ENCODE data around the gene RAMAC. TPM values are rescaled to one million over a fixed set of nuclear protein-coding genes. Genes with fewer than 3 reads are reported as not detected.

RAMAC gene
- total and polyA plus RNA-seq, 4 donors = 15.6 to 28.6 (median 20.8) TPM

- ATAC-seq (ENCODE audit: insufficient read depth, low FRiP score) (no peak), DNase-seq (no peak)
- TF ChIP-seq, protein P1, sequence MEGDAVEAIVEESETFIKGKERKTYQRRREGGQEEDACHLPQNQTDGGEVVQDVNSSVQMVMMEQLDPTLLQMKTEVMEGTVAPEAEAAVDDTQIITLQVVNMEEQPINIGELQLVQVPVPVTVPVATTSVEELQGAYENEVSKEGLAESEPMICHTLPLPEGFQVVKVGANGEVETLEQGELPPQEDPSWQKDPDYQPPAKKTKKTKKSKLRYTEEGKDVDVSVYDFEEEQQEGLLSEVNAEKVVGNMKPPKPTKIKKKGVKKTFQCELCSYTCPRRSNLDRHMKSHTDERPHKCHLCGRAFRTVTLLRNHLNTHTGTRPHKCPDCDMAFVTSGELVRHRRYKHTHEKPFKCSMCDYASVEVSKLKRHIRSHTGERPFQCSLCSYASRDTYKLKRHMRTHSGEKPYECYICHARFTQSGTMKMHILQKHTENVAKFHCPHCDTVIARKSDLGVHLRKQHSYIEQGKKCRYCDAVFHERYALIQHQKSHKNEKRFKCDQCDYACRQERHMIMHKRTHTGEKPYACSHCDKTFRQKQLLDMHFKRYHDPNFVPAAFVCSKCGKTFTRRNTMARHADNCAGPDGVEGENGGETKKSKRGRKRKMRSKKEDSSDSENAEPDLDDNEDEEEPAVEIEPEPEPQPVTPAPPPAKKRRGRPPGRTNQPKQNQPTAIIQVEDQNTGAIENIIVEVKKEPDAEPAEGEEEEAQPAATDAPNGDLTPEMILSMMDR (IDR thresholded peaks at IDR 0.05; ENCODE audit: control extremely low read depth, extremely low read depth) = no peak
- H3K4me1 ChIP-seq (ENCODE audit: control insufficient read depth in 5 of 5, insufficient read depth in 5 of 5, low read length in 5 of 5) = peaks cover 0 to 2% (median 0%) of the 10 kb centered on the region in 5 donors
- no peaks in the 10 kb centered on the region for H3K9me3 ChIP-seq (ENCODE audit: control insufficient read depth in 4 of 4, insufficient read depth in 3 of 4, low read length in 3 of 4)
- H3K4me3 ChIP-seq = no peak overlapping the region
- H3K36me3 ChIP-seq (ENCODE audit: control insufficient read depth in 4 of 4, insufficient read depth in 4 of 4, low read length in 4 of 4) = no peaks in the 10 kb centered on the region
- H3K27me3 ChIP-seq (ENCODE audit: control insufficient read depth in 3 of 3, insufficient read depth in 3 of 3, low read length in 2 of 3) = no peaks in the 10 kb centered on the region
- no peak overlapping the region for H3K9ac ChIP-seq (ENCODE audit: insufficient read depth in 1 of 2, low read length in 2 of 2)
- H3K27ac ChIP-seq (ENCODE audit: low read depth in 1 of 2, low read length in 1 of 2) = no peak overlapping the region
- 94 to 100% methylated on average over 1 of the region's 1 CpG for WGBS, 2 donors
Observed at GRCh38 chr15:82958638-82959037, 27.4 kb upstream of the RAMAC start.

DNA sequence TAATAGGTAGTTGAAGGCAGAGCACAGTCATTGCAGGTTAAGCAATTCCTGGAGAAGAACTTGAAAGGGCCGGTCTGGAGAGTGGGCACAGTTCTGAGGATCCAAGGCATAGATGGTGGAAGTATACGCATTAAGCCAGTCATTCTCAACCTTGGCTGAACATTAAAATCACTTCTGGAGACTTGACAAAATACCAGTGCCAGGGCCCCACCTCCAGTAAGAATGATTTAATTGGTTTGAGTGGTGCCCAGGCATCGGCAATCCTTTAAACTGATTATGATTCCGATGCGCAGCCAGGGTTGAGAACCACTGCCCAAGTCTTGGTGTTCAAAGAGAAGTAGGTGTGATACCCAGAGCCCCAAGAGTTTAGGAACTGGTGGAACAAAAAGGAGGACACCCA, 26.6 kb upstream of the RAMAC start:
- H3K27me3 ChIP-seq (ENCODE audit: control insufficient read depth in 3 of 3, insufficient read depth in 3 of 3, low read length in 2 of 3) = no peaks in the 10 kb centered on the region
- TF ChIP-seq, protein P1 (IDR thresholded peaks at IDR 0.05; ENCODE audit: control extremely low read depth, extremely low read depth) = no peak
- WGBS, 2 donors = 94 to 98% methylated on average over 5 of the region's 5 CpGs
- ATAC-seq (ENCODE audit: insufficient read depth, low FRiP score) (no peak), DNase-seq (no peak)
- no peaks in the 10 kb centered on the region for H3K9me3 ChIP-seq (ENCODE audit: control insufficient read depth in 4 of 4, insufficient read depth in 3 of 4, low read length in 3 of 4)
- no peak overlapping the region for H3K9ac ChIP-seq (ENCODE audit: insufficient read depth in 1 of 2, low read length in 2 of 2)
- no peaks in the 10 kb centered on the region for H3K36me3 ChIP-seq (ENCODE audit: control insufficient read depth in 4 of 4, insufficient read depth in 4 of 4, low read length in 4 of 4)
- H3K27ac ChIP-seq (ENCODE audit: low read depth in 1 of 2, low read length in 1 of 2) = no peak overlapping the region
- peaks cover 0 to 3% (median 0%) of the 10 kb centered on the region in 5 donors for H3K4me1 ChIP-seq (ENCODE audit: control insufficient read depth in 5 of 5, insufficient read depth in 5 of 5, low read length in 5 of 5)
- H3K4me3 ChIP-seq = no peak overlapping the region

- DNase-seq (no peak), ATAC-seq (ENCODE audit: insufficient read depth, low FRiP score) (no peak)
- TF ChIP-seq, protein P1 (IDR thresholded peaks at IDR 0.05; ENCODE audit: control extremely low read depth, extremely low read depth) = no peak
- H3K9me3 ChIP-seq (ENCODE audit: control insufficient read depth in 4 of 4, insufficient read depth in 3 of 4, low read length in 3 of 4) = no peaks in the 10 kb centered on the region
- H3K27ac ChIP-seq (ENCODE audit: low read depth in 1 of 2, low read length in 1 of 2) = no peak overlapping the region
- H3K9ac ChIP-seq (ENCODE audit: insufficient read depth in 1 of 2, low read length in 2 of 2) = no peak overlapping the region
- peaks cover 0 to 3% (median 0%) of the 10 kb centered on the region in 5 donors for H3K4me1 ChIP-seq (ENCODE audit: control insufficient read depth in 5 of 5, insufficient read depth in 5 of 5, low read length in 5 of 5)
- WGBS, 2 donors = 50 to 80% methylated on average over 3 of the region's 3 CpGs
- H3K36me3 ChIP-seq (ENCODE audit: control insufficient read depth in 4 of 4, insufficient read depth in 4 of 4, low read length in 4 of 4) = no peaks in the 10 kb centered on the region
- H3K4me3 ChIP-seq = no peak overlapping the region
- no peaks in the 10 kb centered on the region for H3K27me3 ChIP-seq (ENCODE audit: control insufficient read depth in 3 of 3, insufficient read depth in 3 of 3, low read length in 2 of 3)
Observed at GRCh38 chr15:82960766-82961165, 25.2 kb upstream of the RAMAC start.

Measured in lung (tissue), 12 donors.